ENCODE measurements around the gene SCN5A.

DNA sequence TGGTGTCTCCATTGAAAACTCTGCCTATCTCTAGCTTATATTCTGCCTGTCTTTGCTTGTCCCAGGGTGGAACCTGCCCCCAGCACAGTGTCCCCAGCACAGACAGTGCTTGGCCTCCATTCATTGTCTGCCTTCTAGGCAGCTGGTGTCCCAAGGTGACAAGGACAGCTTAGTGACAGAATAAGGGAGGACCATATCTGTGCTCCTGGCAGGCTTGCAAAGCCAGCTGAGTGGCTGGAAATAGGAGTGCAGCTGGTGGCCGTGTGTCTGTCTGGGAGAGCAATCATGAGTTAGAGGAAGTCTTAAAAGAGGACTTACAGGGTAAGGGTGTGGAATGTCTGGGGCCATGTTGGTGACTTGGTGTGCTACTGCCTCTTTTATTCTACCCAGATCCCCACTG is 33.4 kb downstream of the SCN5A start:
- TF ChIP-seq EZH2 (IDR thresholded peaks at IDR 0.05) (no peak), POLR2AphosphoS5 (IDR thresholded peaks at IDR 0.05; ENCODE audit: borderline replicate concordance, low read depth, low read length) (no peak)
